ENCODE measurements around the gene CPXM2.

DNA sequence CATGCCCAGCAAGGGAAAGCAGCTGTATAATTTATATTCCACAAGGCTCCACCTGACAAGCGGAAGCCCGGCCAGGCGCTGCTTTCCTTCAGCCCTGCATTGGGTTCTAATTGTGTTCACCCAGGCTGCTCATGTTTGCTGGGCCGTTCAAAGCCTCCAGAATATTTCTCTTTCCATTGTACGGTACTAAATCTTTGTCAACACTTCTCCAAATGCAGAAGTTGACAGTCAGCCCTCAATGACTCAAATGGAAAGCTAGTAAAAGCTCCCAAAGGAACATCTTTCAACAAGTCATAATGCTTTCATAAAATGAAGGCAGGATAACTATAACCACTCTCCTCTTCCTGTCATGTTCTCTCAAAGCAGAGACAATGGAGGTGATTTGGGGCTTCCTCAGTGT lies 17.8 kb upstream of the CPXM2 start:
- TF ChIP-seq, protein P1, sequence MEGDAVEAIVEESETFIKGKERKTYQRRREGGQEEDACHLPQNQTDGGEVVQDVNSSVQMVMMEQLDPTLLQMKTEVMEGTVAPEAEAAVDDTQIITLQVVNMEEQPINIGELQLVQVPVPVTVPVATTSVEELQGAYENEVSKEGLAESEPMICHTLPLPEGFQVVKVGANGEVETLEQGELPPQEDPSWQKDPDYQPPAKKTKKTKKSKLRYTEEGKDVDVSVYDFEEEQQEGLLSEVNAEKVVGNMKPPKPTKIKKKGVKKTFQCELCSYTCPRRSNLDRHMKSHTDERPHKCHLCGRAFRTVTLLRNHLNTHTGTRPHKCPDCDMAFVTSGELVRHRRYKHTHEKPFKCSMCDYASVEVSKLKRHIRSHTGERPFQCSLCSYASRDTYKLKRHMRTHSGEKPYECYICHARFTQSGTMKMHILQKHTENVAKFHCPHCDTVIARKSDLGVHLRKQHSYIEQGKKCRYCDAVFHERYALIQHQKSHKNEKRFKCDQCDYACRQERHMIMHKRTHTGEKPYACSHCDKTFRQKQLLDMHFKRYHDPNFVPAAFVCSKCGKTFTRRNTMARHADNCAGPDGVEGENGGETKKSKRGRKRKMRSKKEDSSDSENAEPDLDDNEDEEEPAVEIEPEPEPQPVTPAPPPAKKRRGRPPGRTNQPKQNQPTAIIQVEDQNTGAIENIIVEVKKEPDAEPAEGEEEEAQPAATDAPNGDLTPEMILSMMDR (IDR thresholded peaks at IDR 0.05; ENCODE audit: poor library complexity) = no peak
- TF ChIP-seq EZH2 (IDR thresholded peaks at IDR 0.05; ENCODE audit: borderline replicate concordance) = no peak
- TF ChIP-seq EZH2phosphoT487 (IDR thresholded peaks at IDR 0.05; ENCODE audit: low read depth, severe bottlenecking, unreplicated experiment) = no peak
